GM18517 (cell line): ENCODE data around the gene F8A3.
"Not testable (repeated sequence)": the region's sequence is repeated elsewhere in the genome, so short reads cannot be mapped to it uniquely, and the experiment has no call there.

ENCODE experiments used
- ATAC-seq: cut with Tn5 transposase; IDR thresholded peaks from one replicate; pipeline ENCODE4 v1.9.1; 2021; ENCODE audit warnings: mild to moderate bottlenecking, moderate library complexity; ENCODE audit not compliant: unreplicated experiment

F8A3 gene

DNA sequence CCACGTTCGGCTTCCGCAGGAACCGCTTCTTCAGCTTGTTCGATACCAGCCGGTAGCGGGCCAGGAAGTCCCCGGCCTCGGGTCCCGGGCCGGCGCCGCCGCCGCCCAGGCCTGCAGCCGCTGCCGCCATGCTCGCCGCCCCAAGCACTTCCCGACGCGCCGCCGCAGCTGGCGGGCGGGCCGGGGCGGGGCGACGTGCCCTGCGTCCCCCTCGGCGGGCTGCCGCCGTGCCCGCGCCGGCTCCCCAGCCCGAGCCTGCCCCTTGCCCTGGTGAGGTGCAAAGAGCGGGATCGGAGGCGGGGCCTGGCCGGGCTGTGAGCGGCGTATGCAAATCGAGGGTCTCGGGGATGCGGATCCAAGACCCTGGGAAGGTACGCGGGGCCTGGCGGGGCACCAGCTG is at the start of gene F8A3:
Gene F8A3, minus strand, starts transcription at position 150 of the 400 bp plus-strand sequence. Its CDS starts 20 bp downstream, at position 130.
- peak; percentile 79 for ATAC-seq

DNA sequence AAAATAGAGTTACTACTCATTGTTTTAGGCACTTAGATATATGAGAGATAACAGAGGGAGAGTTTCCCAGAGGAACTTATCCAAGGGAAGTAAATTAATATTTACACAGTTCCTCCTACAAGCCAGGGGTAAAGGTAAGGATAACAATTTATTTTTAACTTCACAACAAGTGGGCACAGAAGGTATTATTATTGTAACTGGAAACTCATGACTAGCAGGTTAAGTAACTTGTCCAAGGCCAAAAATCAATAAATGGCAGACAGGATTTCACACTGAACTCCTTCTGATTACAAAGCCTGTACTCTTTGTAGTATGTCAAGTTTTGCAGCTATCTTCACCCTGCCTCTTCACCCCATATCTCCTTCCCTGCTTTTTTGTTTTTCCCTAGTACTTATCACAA is 46.9 kb upstream of the F8A3 start:
- ATAC-seq, result no peak

DNA sequence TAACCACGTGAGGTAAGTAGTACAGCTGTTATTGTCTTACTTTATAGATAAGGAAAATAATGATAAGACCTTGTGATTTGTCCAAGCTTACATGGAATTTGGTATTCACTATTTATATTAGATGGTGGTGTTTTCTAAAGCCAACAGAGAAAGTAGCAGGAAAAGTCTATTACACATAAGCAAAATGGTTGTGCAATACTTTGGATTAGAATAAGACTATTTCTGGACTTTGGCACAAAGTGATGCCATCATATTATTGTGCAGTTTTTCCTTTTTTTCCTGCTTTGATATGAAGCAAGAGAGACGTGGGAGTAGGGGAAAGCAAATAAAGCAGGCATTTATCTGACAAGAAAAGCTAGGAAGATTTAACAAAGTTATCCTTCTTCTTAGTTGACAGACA is 36.7 kb upstream of the F8A3 start:
- ATAC-seq, result not testable (repeated sequence)

GRCh38 chrX:155491421-155491820 is 33.0 kb upstream of the F8A3 start:
- ATAC-seq, result not testable (repeated sequence)

DNA sequence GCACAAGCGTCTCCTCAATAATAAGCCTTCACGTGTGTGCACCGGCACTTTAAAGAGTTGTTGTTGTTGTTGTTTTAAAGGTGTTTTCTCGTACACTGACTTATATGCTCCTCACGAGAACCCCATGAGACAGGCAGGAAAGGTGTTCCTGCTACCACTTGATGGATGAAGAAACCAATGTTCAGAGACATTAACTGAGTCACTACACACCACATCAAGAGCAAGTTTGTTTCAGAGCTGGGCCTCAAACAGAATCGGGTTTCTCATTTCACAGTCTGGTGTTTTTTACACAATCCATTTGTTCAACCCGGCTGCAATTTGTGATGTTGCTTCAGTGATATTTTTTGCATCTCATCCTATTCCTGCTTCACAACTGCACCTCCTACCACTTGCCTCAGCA is 18.7 kb upstream of the F8A3 start:
- ATAC-seq, result not testable (repeated sequence)

DNA sequence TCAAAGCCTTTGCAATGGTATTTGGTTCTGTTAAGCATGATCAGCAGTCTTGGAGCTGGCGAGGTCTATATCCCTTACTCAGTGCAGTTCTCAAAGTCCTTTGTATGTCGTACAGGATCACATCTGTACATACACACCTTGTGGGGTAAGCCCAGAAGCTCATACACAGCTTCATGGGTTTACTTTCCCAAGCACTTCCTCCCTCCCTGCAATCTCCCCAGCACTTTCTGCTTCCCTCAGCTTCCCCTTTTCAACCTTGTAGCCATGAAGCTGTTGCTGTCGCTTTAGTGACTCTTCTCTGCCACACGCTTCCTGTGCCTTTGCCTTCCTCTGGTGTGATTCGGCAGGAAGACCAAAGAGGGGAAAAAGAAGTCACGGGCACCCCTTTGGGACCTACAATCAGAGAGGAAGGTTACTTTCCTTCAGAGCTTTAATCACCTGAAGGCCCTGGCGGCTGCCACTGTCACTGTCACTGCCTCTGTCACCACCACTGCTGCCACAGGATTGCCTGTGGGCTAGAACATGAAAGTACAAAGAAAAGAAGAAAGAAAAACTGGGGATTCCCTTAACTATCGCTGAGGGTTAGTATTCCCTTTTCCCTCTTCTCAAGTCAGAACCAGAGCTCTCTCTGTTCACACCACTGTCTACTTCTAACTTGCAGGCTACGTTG is 8.0 kb upstream of the F8A3 start:
- ATAC-seq, result not testable (repeated sequence)

- not testable (repeated sequence) for ATAC-seq
These were observed 2.1 kb upstream of the F8A3 start for GRCh38 chrX:155460501-155460900.

DNA sequence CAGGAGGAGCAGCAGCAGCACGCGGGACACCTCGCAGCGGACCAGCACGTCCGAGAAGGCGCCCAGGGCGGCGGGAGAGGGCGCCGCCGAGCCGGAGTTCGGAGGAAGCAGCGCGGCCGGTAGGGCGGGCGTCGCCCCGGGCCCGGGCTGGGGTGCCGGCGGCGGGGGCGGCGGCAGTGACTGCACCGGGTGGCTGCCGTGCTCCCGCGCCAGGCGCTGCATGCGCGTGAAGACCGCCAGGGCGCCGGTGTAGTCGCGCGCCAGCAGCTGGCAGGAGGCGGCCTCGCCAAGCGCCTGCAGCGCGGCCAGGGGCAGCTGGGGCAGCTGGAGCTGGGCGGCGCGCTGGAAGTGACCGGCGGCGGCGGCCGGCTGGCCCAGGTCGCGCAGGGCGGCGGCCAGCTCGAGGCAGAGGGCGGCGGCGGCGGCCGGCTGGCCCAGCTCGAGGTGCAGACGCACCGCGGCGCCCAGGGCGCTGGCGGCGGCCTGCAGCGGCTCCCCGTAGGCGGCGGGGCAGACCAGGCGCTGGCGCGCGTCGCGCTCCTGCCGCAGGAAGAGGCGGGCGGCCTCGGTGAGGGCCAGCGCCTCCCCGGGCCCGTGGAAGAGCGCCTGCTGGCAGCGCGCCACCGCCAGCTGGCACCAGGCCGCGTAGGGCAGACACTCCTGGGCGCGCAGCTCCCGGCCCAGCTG is 516 bp downstream of the F8A3 start:
- peak; percentile 71 for ATAC-seq

DNA sequence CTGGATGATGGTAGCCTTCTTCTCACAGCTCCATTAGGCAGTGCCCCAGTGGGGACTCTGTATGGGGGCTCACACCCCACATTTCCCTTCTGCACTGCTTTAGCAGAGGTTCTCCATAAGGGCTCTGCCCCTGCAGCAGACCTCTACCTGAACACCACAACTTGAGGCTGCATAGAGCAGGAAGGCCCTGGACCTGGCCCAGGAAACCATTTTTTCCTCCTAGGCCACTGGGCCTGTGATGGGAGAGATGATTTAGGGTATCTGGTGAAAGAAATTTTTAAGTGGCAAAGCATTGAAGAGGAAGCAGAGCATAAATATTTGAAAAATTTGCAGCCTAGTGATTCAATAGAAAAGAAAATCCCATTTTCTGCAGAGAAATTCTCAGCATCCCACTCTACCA is 17.3 kb downstream of the F8A3 start:
- no peak for ATAC-seq

DNA sequence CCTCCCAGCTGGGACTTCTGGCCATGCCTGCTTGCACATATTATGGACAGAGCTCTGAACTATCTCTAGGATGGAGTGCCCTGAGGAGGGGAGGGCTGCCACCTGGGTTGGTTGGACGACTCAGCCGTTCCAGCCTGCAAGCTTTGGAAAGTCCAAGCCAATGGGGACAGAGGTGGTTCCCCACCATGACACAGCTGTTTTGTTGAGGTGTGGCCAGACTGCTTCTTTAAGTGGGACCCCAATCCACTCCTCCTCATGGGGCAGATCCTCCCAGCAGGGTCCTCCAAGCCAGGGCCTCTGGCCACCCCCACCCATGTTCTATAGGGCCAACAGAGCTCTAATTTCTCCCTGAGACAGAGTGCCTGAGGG is 22.7 kb downstream of the F8A3 start:
- no peak for ATAC-seq

DNA sequence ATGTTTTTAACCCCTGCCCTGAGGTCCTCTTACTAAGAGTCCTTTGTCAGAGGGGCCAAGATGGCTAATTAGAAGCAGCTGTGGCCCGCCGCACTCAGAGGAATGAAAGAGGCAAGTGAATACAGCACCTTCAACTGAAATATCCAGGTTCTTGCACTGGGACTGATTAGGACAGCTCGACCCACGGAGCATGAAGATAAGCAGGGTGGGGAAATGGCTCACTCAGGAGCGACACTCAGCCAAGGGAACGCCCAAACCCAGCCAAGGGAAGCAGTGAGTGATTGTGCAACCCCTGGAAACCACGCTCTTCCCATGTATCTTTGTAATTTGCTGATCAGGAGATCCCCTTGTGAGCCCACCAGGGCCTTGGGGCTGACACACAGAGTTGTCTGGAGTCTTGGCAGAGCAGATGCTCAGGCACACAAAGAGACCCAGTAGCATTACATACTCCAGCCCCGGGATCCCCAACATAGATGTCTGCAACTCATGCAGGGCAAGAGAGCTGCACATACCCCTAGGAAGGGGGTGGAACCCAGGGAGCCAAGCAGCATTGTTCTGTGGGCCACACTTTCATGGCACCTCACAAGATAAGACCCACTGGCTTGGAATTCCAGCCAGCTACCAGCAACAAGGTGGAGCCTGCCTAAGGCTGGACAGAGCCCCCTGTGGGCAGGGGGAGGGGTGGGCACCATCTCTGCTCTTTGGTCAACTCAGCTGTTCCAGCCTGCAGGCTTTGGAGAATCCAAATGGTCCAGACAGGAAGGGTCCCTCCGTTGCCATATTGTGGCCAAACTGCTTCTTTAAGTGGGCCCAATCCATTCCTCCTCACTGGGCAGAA is 23.3 kb downstream of the F8A3 start:
- ATAC-seq, result no peak

DNA sequence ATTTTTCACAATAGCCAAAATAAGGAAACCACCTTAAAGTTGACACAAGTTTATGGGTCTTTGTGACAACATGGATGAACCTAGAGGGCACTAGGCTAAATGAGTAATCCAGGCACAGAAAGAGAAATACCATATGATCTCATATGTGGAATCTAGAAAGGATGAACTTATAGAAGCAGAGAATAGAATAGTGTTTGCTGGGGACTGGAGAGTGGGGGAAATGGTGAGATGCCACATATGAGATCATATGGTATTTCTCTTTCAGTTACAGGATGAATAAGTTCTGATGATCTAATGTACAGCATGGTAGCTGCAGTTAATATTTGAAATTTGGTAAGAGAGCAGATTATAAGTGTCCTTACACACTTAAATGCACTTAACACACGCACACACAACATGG is 40.7 kb downstream of the F8A3 start:
- no peak for ATAC-seq
